Activated CD4-positive, alpha-beta T cell treated with anti-CD3 and anti-CD28 coated beads, Interleukin-2, Interleukin-6, amounts not matched to agents 100 ng/mL and 50 ng/mL, durations not matched to agents 16 hours and 8 hours (primary cell): ENCODE measurements around the gene NOTCH2NLA.
"Not testable (repeated sequence)": the region's sequence is repeated elsewhere in the genome, so short reads cannot be mapped to it uniquely, and the experiment has no call there.

Experiments used
- DNase-seq: peaks from one replicate; pipeline ENCODE4 v3.0.0-alpha.2; 2020

The NOTCH2NLA gene

DNA sequence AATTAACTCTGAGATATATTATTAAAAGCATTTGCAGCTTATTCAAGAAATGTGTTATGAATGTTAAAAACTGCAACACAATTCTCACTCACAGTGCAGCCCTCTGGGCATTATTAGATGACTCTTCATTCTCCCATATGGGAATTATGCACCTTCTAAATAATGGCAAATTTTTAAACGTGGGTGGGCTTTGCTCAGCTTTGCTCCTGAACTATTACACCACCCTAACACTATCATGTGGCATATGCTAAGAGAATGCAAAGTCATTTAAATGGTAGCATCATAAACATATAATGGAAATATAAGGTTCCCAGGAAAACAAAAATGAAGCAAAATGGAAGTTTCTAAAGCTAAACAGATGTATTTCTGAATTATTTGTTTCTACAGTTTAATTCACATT lies 61.5 kb downstream of the NOTCH2NLA start:
- not testable (repeated sequence) for DNase-seq

DNA sequence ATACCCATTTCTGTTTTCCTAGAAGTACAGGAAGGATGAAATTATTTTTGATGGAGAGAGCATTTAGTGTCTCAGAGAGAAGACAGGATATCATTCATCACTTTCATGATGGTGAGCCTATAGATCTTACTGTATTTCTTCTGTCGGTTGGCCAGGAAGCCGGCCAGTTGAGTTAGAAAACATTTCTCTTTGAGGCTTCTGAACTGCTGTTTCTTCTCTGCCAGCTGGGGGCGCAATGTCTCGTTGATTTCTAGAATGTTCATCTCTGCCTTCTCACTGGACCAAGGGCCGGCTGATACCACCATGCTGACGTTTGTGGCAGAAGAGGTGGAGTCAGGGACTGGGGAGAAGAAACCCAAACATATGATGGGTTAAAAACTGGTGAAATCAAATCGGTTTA lies 84.4 kb downstream of the NOTCH2NLA start, which contains the start of gene NBPF10:
Gene NBPF10 (minus strand): TSS at position 340 of the 400 bp plus-strand sequence. CDS start 35 bp downstream, at position 305.
- not testable (repeated sequence) for DNase-seq
